Lower leg skin (tissue), 3 donors: ENCODE results near the gene YBEY.

ENCODE experiments used
- POLR2A ChIP-seq, 2 donors: fragments of 450-650 bp; IDR thresholded peaks; one replicate each; pipeline ENCODE4 v1.6.1; 2016 to 2017; ENCODE audit warnings: antibody characterized with exemption in 2 of 2, mild to moderate bottlenecking in 1 of 2, moderate library complexity in 1 of 2
- TF ChIP-seq, protein P1 (sequence below), 3 donors: fragments of 450-650 bp; IDR thresholded peaks; one replicate each; pipeline ENCODE4 v1.5.1; 2016; ENCODE audit warnings: antibody characterized with exemption in 3 of 3, mild to moderate bottlenecking in 3 of 3, moderate library complexity in 2 of 3

DNA sequence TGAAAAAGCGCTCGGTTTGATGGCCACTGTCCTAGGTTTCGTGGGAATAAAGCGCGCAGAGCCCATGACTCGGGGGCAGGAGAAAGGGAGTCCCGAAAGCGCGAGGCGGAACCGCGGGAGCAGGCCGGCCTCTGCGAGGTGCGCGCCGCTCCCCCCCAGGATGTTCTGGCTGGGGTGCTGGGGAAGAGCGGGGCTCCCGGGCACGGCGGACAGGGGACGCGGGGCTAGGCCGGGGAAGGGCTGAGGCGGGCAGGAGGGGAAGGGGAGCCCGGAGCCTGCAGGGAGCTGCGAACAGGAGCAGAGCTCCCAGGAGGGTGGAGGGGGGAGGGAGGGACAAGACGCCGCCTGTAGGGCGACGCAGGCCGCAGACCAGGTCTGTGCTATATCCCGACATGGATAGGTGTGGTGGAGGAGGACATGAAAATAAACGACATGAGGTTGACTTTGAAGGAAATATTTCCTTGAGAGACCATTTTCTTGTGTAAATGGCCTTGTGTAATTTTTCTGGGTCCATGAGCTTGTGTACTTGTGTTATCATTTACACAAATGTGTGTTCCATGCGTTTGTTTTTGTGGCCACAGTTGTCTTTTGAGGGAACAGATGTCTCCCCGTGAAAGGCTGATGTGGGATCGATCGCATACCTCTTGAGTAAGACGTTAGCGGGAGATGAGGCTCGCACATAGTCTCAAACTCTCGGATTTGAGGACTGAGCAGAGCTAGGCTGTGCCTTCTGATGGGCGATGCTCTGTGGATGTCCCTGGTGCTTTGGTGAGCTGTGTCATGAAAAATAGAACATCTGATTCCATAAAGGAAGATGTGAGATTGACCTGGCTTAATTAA lies 39.2 kb downstream of the YBEY start:
- TF ChIP-seq, protein P1, sequence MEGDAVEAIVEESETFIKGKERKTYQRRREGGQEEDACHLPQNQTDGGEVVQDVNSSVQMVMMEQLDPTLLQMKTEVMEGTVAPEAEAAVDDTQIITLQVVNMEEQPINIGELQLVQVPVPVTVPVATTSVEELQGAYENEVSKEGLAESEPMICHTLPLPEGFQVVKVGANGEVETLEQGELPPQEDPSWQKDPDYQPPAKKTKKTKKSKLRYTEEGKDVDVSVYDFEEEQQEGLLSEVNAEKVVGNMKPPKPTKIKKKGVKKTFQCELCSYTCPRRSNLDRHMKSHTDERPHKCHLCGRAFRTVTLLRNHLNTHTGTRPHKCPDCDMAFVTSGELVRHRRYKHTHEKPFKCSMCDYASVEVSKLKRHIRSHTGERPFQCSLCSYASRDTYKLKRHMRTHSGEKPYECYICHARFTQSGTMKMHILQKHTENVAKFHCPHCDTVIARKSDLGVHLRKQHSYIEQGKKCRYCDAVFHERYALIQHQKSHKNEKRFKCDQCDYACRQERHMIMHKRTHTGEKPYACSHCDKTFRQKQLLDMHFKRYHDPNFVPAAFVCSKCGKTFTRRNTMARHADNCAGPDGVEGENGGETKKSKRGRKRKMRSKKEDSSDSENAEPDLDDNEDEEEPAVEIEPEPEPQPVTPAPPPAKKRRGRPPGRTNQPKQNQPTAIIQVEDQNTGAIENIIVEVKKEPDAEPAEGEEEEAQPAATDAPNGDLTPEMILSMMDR (IDR thresholded peaks at IDR 0.05): no peak
- no peak for TF ChIP-seq POLR2A (IDR thresholded peaks at IDR 0.05)
